Choroid plexus epithelial cell (primary cell): ENCODE results near the gene GPR171.

Experiments used
- DNase-seq: peaks from one replicate; pipeline ENCODE4 v3.0.0-alpha.2; 2010; ENCODE audit warnings: low read depth
- H3K4me3 ChIP-seq: 2 replicates; pipeline ENCODE4 v1.5.1; 2011; ENCODE audit warnings: low read depth, mild to moderate bottlenecking, control low read depth, low read length, moderate library complexity
- TF ChIP-seq, protein P1 (sequence below): conservative IDR thresholded peaks from 2 replicates; pipeline ENCODE4 v1.5.1; 2011; ENCODE audit warnings: low read depth, mild to moderate bottlenecking, control low read depth, inconsistent platforms, low read length, moderate library complexity

Gene GPR171

DNA sequence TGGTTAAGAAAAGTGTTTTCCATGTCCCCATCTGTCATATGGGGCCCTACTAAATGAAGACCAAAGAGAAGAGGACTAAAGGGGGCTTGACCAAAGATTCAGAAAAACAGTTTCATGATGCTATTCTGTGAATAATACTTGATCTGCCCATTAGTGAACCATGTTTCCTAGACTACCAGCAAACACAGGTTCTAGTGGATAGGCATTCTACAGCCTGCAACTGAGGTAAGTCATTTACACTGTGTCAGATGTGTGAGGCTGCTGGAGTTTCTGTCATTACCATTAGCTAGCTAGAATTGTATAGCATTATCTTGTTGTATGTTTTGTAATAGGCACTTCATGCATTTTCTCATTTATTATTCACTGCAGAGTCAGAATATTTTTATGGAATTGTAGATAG lies 6.6 kb downstream of the GPR171 start:
- DNase-seq: no peak
- no peak overlapping the region for H3K4me3 ChIP-seq
- TF ChIP-seq, protein P1, sequence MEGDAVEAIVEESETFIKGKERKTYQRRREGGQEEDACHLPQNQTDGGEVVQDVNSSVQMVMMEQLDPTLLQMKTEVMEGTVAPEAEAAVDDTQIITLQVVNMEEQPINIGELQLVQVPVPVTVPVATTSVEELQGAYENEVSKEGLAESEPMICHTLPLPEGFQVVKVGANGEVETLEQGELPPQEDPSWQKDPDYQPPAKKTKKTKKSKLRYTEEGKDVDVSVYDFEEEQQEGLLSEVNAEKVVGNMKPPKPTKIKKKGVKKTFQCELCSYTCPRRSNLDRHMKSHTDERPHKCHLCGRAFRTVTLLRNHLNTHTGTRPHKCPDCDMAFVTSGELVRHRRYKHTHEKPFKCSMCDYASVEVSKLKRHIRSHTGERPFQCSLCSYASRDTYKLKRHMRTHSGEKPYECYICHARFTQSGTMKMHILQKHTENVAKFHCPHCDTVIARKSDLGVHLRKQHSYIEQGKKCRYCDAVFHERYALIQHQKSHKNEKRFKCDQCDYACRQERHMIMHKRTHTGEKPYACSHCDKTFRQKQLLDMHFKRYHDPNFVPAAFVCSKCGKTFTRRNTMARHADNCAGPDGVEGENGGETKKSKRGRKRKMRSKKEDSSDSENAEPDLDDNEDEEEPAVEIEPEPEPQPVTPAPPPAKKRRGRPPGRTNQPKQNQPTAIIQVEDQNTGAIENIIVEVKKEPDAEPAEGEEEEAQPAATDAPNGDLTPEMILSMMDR: no peak

- TF ChIP-seq, protein P1: no peak
- no peak for DNase-seq
- no peak overlapping the region for H3K4me3 ChIP-seq
Measured at GRCh38 chr3:151195826-151196225, 7.2 kb downstream of the GPR171 start.

DNA sequence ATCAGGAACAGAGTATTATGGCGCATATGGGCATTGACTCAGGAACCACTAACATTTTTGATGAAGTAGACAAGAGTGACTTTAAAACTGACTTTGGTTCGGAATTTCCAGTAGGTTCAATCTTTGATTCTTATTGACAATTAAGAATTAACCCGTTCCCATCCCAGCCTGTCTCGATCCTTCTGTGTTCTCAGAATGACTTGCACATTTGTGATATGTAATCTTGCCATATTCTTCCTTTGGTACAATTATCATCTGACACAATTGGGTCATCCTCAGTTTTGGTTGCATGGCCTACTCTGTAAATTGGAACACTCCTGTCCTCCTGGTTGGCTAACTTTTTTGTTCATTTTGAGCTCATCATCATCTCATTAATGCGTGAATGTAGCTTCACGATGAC lies 10.5 kb downstream of the GPR171 start:
- no peak for DNase-seq

GRCh38 chr3:151191095-151191494 lies 11.9 kb downstream of the GPR171 start:
- DNase-seq: no peak
- no peak overlapping the region for H3K4me3 ChIP-seq
- TF ChIP-seq, protein P1: no peak

More for the DNA sequence above, 10.5 kb downstream of the GPR171 start:
- H3K4me3 ChIP-seq: no peak overlapping the region
- TF ChIP-seq, protein P1: no peak

DNA sequence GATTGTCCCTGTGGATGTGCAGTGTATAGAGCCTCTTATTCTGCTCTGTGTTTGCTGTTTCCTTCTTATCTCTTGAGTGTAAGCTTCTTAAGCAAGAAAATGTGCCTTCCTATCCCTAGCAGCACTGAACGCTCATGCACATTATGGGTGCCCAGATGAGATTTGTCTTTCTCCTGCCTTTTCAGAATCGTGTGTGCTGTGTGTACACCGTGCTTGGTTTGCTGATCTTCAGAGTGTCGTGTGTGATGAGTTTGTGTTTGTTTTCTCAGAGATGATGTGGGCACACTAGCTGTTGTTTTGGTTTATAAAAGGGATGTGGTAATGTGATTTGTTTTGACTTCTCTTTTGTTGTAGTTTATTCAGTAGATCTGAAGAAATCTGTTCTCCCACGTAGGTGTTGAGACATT lies 19.7 kb downstream of the GPR171 start:
- TF ChIP-seq, protein P1: no peak

GRCh38 chr3:151182349-151183079 lies 20.5 kb downstream of the GPR171 start:
- no peak overlapping the region for H3K4me3 ChIP-seq
- no peak for DNase-seq
- TF ChIP-seq, protein P1: no peak

More for the DNA sequence above, 19.7 kb downstream of the GPR171 start:
- no peak for DNase-seq
- no peak overlapping the region for H3K4me3 ChIP-seq
